Inflammatory macrophage (primary cell): Measurements from ENCODE around the gene ZNF583.

Experiments
- DNase-seq, 2 donors: peaks; one replicate each; pipeline ENCODE4 v3.0.0-alpha.2; 2020 to 2022

The ZNF583 gene

DNA sequence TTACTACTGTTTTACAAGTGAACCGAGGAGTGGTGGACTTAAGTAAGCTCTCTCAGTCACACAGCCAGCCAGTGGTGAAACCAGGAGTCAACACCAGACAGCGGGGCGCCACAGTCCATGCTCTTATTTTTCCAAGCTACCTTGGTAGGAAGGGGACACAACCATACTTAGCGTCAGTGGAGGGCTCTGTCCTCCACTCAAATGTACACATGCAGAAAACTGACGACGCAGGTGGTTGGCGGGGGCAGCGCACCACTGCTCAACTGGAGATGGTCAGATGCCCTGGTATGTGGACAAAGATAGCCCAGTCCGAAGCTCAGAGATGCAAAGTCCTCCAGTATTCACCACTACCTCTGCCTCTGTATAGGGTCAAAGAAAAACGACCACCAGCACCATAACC lies 72.0 kb downstream of the ZNF583 start:
- DNase-seq, result no peak
